ENCODE data around the gene GFRA4.

DNA sequence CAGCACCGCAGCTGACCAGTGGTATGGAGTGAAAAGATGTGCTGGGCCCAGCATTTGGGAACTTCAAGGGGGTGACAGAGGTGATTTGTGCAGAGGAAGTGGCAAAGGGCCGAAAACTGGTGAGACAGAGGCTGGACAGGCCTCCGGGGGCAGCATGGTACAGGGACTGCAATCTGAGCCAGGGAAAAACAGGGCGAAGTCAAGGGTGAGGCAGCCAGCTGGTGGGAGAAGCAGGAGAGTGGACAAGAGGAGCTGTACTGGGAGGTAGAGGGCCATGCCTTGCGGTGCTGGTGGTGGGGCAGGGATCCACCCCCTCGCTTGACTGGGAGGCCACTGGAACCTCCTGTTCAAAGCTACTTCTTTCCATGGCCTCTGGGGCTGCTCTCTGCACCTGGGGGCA is 7.3 kb upstream of the GFRA4 start:
- TF ChIP-seq BACH2 (CRISPR knock-in tag; IDR thresholded peaks at IDR 0.05; ENCODE audit: borderline replicate concordance) (no peak), ZNF70 (CRISPR knock-in tag; IDR thresholded peaks at IDR 0.05) (no peak)
- TF ChIP-seq, protein P1, sequence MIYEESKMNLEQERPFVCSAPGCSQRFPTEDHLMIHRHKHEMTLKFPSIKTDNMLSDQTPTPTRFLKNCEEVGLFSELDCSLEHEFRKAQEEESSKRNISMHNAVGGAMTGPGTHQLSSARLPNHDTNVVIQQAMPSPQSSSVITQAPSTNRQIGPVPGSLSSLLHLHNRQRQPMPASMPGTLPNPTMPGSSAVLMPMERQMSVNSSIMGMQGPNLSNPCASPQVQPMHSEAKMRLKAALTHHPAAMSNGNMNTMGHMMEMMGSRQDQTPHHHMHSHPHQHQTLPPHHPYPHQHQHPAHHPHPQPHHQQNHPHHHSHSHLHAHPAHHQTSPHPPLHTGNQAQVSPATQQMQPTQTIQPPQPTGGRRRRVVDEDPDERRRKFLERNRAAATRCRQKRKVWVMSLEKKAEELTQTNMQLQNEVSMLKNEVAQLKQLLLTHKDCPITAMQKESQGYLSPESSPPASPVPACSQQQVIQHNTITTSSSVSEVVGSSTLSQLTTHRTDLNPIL (CRISPR knock-in tag; IDR thresholded peaks at IDR 0.05; ENCODE audit: low read depth), result no peak
